NCI-H526 treated with DMSO at 0.1 percent for 48 hours (cell line): ENCODE data around the gene IL4R.
A peak's percentile ranks its signal among the peaks of the same experiment; 100 is the strongest.
"Not testable (repeated sequence)": the region's sequence is repeated elsewhere in the genome, so short reads cannot be mapped to it uniquely, and the experiment has no call there.

Experiments used
- DNase-seq: peaks from one replicate; lab custom pipeline; 2025; lab: John Stamatoyannopoulos, UW

Gene IL4R

GRCh38 chr16:27313422-27314160 lies at the start of gene IL4R:
Gene IL4R, plus strand, starts transcription at chr16:27313974. Its CDS starts 26,230 bp downstream, at chr16:27340204.
- DNase-seq = peak; percentile 58

GRCh38 chr16:27264151-27264550 lies 49.6 kb upstream of the IL4R start:
- no peak for DNase-seq

GRCh38 chr16:27265982-27266381 lies 47.8 kb upstream of the IL4R start:
- DNase-seq = no peak

- no peak for DNase-seq
Observed at GRCh38 chr16:27267037-27267677, 46.6 kb upstream of the IL4R start.

GRCh38 chr16:27268376-27269299 lies 45.1 kb upstream of the IL4R start, which contains the start of gene NSMCE1:
Gene NSMCE1, minus strand, starts transcription at chr16:27268772. Its CDS starts 11,202 bp downstream, at chr16:27257570.
- DNase-seq = peak; percentile 81

GRCh38 chr16:27269300-27270150 lies 44.2 kb upstream of the IL4R start:
- no peak for DNase-seq

- no peak for DNase-seq
Observed at GRCh38 chr16:27270349-27270748, 43.4 kb upstream of the IL4R start.

GRCh38 chr16:27272076-27272475 lies 41.7 kb upstream of the IL4R start:
- no peak for DNase-seq

GRCh38 chr16:27272697-27273096 lies 41.1 kb upstream of the IL4R start:
- not testable (repeated sequence) for DNase-seq

GRCh38 chr16:27273330-27273669 lies 40.5 kb upstream of the IL4R start:
- no peak for DNase-seq

GRCh38 chr16:27273670-27274423 lies 39.9 kb upstream of the IL4R start:
- DNase-seq = no peak

- not testable (repeated sequence) for DNase-seq
Observed at GRCh38 chr16:27274424-27274874, 39.3 kb upstream of the IL4R start.

GRCh38 chr16:27275394-27275793 lies 38.4 kb upstream of the IL4R start:
- DNase-seq = no peak

GRCh38 chr16:27281243-27281642 lies 32.5 kb upstream of the IL4R start:
- DNase-seq = no peak

GRCh38 chr16:27284865-27285675 lies 28.7 kb upstream of the IL4R start:
- no peak for DNase-seq

GRCh38 chr16:27285676-27286196 lies 28.0 kb upstream of the IL4R start:
- no peak for DNase-seq

- DNase-seq = no peak
Observed at GRCh38 chr16:27286451-27286850, 27.3 kb upstream of the IL4R start.

- no peak for DNase-seq
Observed at GRCh38 chr16:27287051-27287811, 26.5 kb upstream of the IL4R start.

- no peak for DNase-seq
Observed at GRCh38 chr16:27287887-27288286, 25.9 kb upstream of the IL4R start.
